Measurements from ENCODE around the gene ITM2B.

DNA sequence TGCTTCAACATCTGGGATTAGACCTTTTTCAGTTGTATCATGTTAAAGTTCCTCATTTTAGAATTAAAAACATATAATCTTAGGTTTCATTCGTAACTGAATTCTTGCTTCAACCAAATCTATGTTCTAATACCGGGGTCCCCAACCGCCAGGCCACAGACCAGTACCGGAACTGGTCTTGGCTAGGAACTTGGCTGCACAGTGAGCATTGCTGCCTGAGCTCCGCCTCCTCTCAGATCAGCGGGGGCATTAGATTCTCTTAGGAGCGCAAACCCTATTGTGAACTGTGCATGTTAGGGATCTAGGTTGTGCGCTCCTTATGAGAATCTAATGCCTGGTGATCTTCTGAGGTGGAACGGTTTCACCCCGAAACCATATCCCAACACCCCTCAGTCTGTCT, 19.2 kb downstream of the ITM2B start:
- no peak for TF ChIP-seq POLR2AphosphoS5 (IDR thresholded peaks at IDR 0.05)
- TF ChIP-seq, protein P1, sequence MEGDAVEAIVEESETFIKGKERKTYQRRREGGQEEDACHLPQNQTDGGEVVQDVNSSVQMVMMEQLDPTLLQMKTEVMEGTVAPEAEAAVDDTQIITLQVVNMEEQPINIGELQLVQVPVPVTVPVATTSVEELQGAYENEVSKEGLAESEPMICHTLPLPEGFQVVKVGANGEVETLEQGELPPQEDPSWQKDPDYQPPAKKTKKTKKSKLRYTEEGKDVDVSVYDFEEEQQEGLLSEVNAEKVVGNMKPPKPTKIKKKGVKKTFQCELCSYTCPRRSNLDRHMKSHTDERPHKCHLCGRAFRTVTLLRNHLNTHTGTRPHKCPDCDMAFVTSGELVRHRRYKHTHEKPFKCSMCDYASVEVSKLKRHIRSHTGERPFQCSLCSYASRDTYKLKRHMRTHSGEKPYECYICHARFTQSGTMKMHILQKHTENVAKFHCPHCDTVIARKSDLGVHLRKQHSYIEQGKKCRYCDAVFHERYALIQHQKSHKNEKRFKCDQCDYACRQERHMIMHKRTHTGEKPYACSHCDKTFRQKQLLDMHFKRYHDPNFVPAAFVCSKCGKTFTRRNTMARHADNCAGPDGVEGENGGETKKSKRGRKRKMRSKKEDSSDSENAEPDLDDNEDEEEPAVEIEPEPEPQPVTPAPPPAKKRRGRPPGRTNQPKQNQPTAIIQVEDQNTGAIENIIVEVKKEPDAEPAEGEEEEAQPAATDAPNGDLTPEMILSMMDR (IDR thresholded peaks at IDR 0.05) = no peak

All from transverse colon (tissue), 4 donors.